ENCODE results near the gene HEXIM2. TPM values are rescaled to one million over a fixed set of nuclear protein-coding genes. Genes with fewer than 3 reads are reported as not detected.

Gene HEXIM2
- total and polyA plus RNA-seq, 11 donors = 3.4 to 7.5 (median 5.7) TPM

- ATAC-seq (no peak), DNase-seq (no peak)
- 0 to 1% (median 1%) methylated on average over 2 to 35 of the region's 36 CpGs; no CpG with 5 or more reads in 1 of the 4 donors for WGBS, 4 donors
- intact Hi-C loops (cut with DNase I) = loop anchor here (1.0 to 10.0 kb wide), 14 partner anchors 21 to 357 kb away; partner anchors contain the start of genes NMT1 (in 2 of the 10) and DCAKD (in 1 of the 10)
- peak within 1 kb of the TSS; percentile 89 to 99 (median 98) for H3K27ac ChIP-seq
- no peaks in the 10 kb centered on the region for H3K9me3 ChIP-seq
- TF ChIP-seq POLR2A (IDR thresholded peaks at IDR 0.05) = peak in 1 of 2 donors; percentile 54
- TF ChIP-seq CTCF (IDR thresholded peaks at IDR 0.05) = no peak
- H3K4me3 ChIP-seq = peak within 1 kb of the TSS; percentile 69 to 99 (median 94)
- H3K27me3 ChIP-seq = no peaks in the 10 kb centered on the region
- H3K4me1 ChIP-seq = peaks cover 8 to 72% (median 59%) of the 10 kb centered on the region in 12 donors
- H3K36me3 ChIP-seq = no peaks in the 10 kb centered on the region
Observed at GRCh38 chr17:45132320-45132571, 29.4 kb upstream of the HEXIM2 start, which contains the start of gene PLCD3. TSS of gene PLCD3 (minus strand) at chr17:45132515. CDS start at chr17:45132410, 105 bp downstream.

- TF ChIP-seq POLR2A (IDR thresholded peaks at IDR 0.05) = peak in 1 of 2 donors; percentile 29
- TF ChIP-seq CTCF (IDR thresholded peaks at IDR 0.05) = peak; percentile 64 to 88 (median 80)
- DNase-seq = peak; percentile 86 to 91 (median 87)
- Histone ChIP-seq H3K36me3 (no peaks in the 10 kb centered on the region), H3K4me1 (peaks cover 8 to 66% (median 53%) of the 10 kb centered on the region in 12 donors), H3K9me3 (no peaks in the 10 kb centered on the region), H3K27me3 (no peaks in the 10 kb centered on the region), H3K27ac (peak overlapping the region; percentile 89 to 99 (median 98)), H3K4me3 (peak overlapping the region; percentile 69 to 99 (median 94))
- WGBS, 4 donors = 1 to 2% (median 1%) methylated on average over 40 to 70 of the region's 71 CpGs
- intact Hi-C loops (cut with DNase I) = loop anchor here (1.0 to 10.0 kb wide), 15 partner anchors 22 to 358 kb away; partner anchors contain the start of genes NMT1 (in 2 of the 10), DCAKD (in 1 of the 10) and HEXIM2 (in 1 of the 10)
- ATAC-seq = peak; percentile 50 to 75 (median 74)
Observed at GRCh38 chr17:45132572-45133463, 28.9 kb upstream of the HEXIM2 start.

- peak within 1 kb of the TSS in 11 of 12 donors; percentile 66 to 91 (median 78) for H3K27ac ChIP-seq
- peaks cover 0 to 40% (median 28%) of the 10 kb centered on the region in 12 donors for H3K4me1 ChIP-seq
- DNase-seq (peak; percentile 95 to 97 (median 96)), ATAC-seq (peak; percentile 79 to 89 (median 84))
- no peaks in the 10 kb centered on the region for H3K9me3 ChIP-seq
- peaks cover 0 to 10% (median 0%) of the 10 kb centered on the region in 9 donors for H3K36me3 ChIP-seq
- no peaks in the 10 kb centered on the region for H3K27me3 ChIP-seq
- WGBS, 4 donors = 7 to 12% (median 7%) methylated on average over 31 to 40 of the region's 40 CpGs
- intact Hi-C loops (cut with DNase I) = loop anchor here (1.0 to 10.0 kb wide), 9 partner anchors 61 to 361 kb away; partner anchors contain the start of gene DCAKD (in 1 of the 10)
- peak within 1 kb of the TSS; percentile 56 to 92 (median 68) for H3K4me3 ChIP-seq
- TF ChIP-seq POLR2A (IDR thresholded peaks at IDR 0.05) = peak in 1 of 2 donors; percentile 81
- TF ChIP-seq CTCF (IDR thresholded peaks at IDR 0.05) = peak in 11 of 12 donors; percentile 99 to 100 (median 100)
Observed at GRCh38 chr17:45135192-45135977, 26.3 kb upstream of the HEXIM2 start, which contains the start of gene ACBD4. TSS of gene ACBD4 (plus strand) at chr17:45135687. CDS start at chr17:45136145, 458 bp downstream.

Measured in heart left ventricle (tissue), 16 donors.